A549 (cell line): ENCODE measurements around the gene DHX36. TPM values are rescaled to one million over a fixed set of nuclear protein-coding genes. Genes with fewer than 3 reads are reported as not detected.

ENCODE experiments used
- ATAC-seq, 2 experiments: fragments of 200-7000 bp in 1 of 2; fragments of >200 bp in 1 of 2; cut with Nextera tagmentation in 1 of 2; cut with Tn5 transposase in 1 of 2; 3 replicates each; pipeline versions ENCODE4 v1.8.0 to v1.9.1; 2018 to 2020; ENCODE audit warnings: mild to moderate bottlenecking in 1 of 2, moderate library complexity in 1 of 2
- CTCF ChIA-PET: fragments of 300-600 bp; sonication (Branson Sonifier 250); formaldehyde crosslinking; extraction: SDS; loops from one replicate; lab custom pipeline; 2021; ENCODE audit warnings: antibody characterized with exemption, inconsistent platforms; lab: Yijun Ruan, JAX
- POLR2A ChIA-PET: fragments of 350-600 bp; formaldehyde crosslinking; extraction: SDS; loops from one replicate; lab custom pipeline; 2021; ENCODE audit warnings: antibody characterized with exemption, inconsistent platforms; lab: Yijun Ruan, JAX
- DNase-seq, 2 experiments: peaks; one replicate each; pipeline versions ENCODE4 v3.0.0 to v3.0.0-alpha.2; 2011 to 2016; ENCODE audit warnings: low read depth in 1 of 2, low spot score in 1 of 2
- FAIRE-seq: peaks from 2 replicates; lab custom pipeline; 2011; peaks lifted over from hg19 to GRCh38; lab: Jason Lieb, UNC
- H3K27ac ChIP-seq, 2 experiments: fragments of >200 bp; sonication (Bioruptor Twin); formaldehyde crosslinking; 3 replicates each; pipeline ENCODE4 v1.5.1; 2016 to 2017
- H3K4me1 ChIP-seq: fragments of >200 bp; sonication (Bioruptor Twin); formaldehyde crosslinking; 3 replicates; pipeline ENCODE4 v1.6.1; 2016
- H3K4me2 ChIP-seq: fragments of >200 bp; sonication (Bioruptor Twin); formaldehyde crosslinking; 3 replicates; pipeline ENCODE4 v1.6.1; 2016
- H3K4me3 ChIP-seq: fragments of >200 bp; sonication (Bioruptor Twin); formaldehyde crosslinking; 3 replicates; pipeline ENCODE4 v1.5.1; 2016
- H3K9me3 ChIP-seq: fragments of >200 bp; sonication (Bioruptor Twin); formaldehyde crosslinking; 3 replicates; pipeline ENCODE4 v1.6.1; 2016
- BHLHE40 ChIP-seq: IDR thresholded peaks from 2 replicates; pipeline ENCODE4 v1.6.1; 2012; ENCODE audit warnings: low read depth, low read length, inconsistent platforms
- CBX2 ChIP-seq: fragments of 200-600 bp; sonication (generic); IDR thresholded peaks from 2 replicates; pipeline ENCODE4 v1.6.1; 2016; ENCODE audit warnings: low read depth, mild to moderate bottlenecking, borderline replicate concordance
- CEBPB ChIP-seq, 2 experiments: fragments of >200 bp in 1 of 2; sonication (Bioruptor Twin) in 1 of 2; formaldehyde crosslinking in 1 of 2; IDR thresholded peaks; 2 replicates each; pipeline ENCODE4 v1.6.1; 2012 to 2016
- CTCF ChIP-seq: fragments of >200 bp; sonication (Bioruptor Twin); formaldehyde crosslinking; IDR thresholded peaks from 3 replicates; pipeline ENCODE4 v1.5.1; 2016
- EHMT2 ChIP-seq: fragments of 200-600 bp; sonication (generic); IDR thresholded peaks from 2 replicates; pipeline ENCODE4 v1.6.1; 2016; ENCODE audit warnings: antibody characterized with exemption, low read depth, mild to moderate bottlenecking, moderate library complexity
- EP300 ChIP-seq, 2 experiments: fragments of >200 bp; sonication (Bioruptor Twin); formaldehyde crosslinking; IDR thresholded peaks; 2 replicates in 1 of 2; 3 replicates in 1 of 2; pipeline ENCODE4 v1.6.1; 2016 to 2017
- FOSL2 ChIP-seq, 2 experiments: fragments of 450-650 bp in 1 of 2; fragments of >200 bp in 1 of 2; sonication (Bioruptor Twin) in 1 of 2; formaldehyde crosslinking; IDR thresholded peaks; 2 replicates each; pipeline versions ENCODE4 v1.5.0 to v1.6.1; 2016 to 2020; ENCODE audit warnings: mild to moderate bottlenecking in 1 of 2, moderate library complexity in 1 of 2
- FOXS1 ChIP-seq: fragments of 250-450 bp; sonication (Bioruptor Pico); IDR thresholded peaks from 2 replicates; pipeline ENCODE4 v1.5.0; 2020; ENCODE audit warnings: mild to moderate bottlenecking, moderate library complexity
- GATA3 ChIP-seq: IDR thresholded peaks from 2 replicates; pipeline ENCODE4 v1.6.1; 2012; ENCODE audit warnings: borderline replicate concordance
- HES2 ChIP-seq: fragments of >200 bp; sonication (Bioruptor Twin); formaldehyde crosslinking; IDR thresholded peaks from 2 replicates; pipeline ENCODE4 v1.6.1; 2016
- JUN ChIP-seq, 2 experiments: fragments of >200 bp; sonication (Bioruptor Twin); formaldehyde crosslinking; IDR thresholded peaks; 2 replicates in 1 of 2; 3 replicates in 1 of 2; pipeline ENCODE4 v1.6.1; 2016 to 2017
- KDM1A ChIP-seq: fragments of 200-600 bp; sonication (generic); IDR thresholded peaks from 2 replicates; pipeline ENCODE4 v1.6.1; 2016; ENCODE audit warnings: low read depth, mild to moderate bottlenecking
- KDM5A ChIP-seq: fragments of 200-600 bp; sonication (generic); IDR thresholded peaks from 2 replicates; pipeline ENCODE4 v1.6.1; 2016; ENCODE audit warnings: antibody characterized with exemption, mild to moderate bottlenecking
- POLR2A ChIP-seq: IDR thresholded peaks from 2 replicates; pipeline ENCODE4 v1.6.1; 2012; ENCODE audit warnings: mild to moderate bottlenecking, low read length
- POLR2AphosphoS2 ChIP-seq: conservative IDR thresholded peaks from 2 replicates; pipeline ENCODE4 v1.6.1; 2012; ENCODE audit warnings: low read length, improper control_type of control experiment, inconsistent platforms
- RARB ChIP-seq: fragments of 250-450 bp; sonication (Bioruptor Pico); IDR thresholded peaks from 2 replicates; pipeline ENCODE4 v1.8.0; 2021; ENCODE audit warnings: mild to moderate bottlenecking, moderate library complexity
- RCOR1 ChIP-seq: fragments of 150-350 bp; IDR thresholded peaks from 2 replicates; pipeline ENCODE4 v1.6.1; 2014; ENCODE audit warnings: antibody characterized with exemption, low read length, low read depth
- RFX5 ChIP-seq: fragments of 450-650 bp; IDR thresholded peaks from 2 replicates; pipeline ENCODE4 v1.7.1; 2014; ENCODE audit warnings: antibody characterized with exemption, mild to moderate bottlenecking, moderate library complexity
- SMC3 ChIP-seq: fragments of >200 bp; sonication (Bioruptor Twin); formaldehyde crosslinking; IDR thresholded peaks from 3 replicates; pipeline ENCODE4 v1.6.1; 2018; ENCODE audit warnings: inconsistent platforms
- TFCP2L1 ChIP-seq: fragments of 250-450 bp; sonication (Bioruptor Pico); IDR thresholded peaks from 2 replicates; pipeline ENCODE4 v1.5.0; 2021; ENCODE audit warnings: mild to moderate bottlenecking
- ZC3H11A ChIP-seq: fragments of 450-650 bp; IDR thresholded peaks from 2 replicates; pipeline ENCODE4 v1.6.1; 2014; ENCODE audit warnings: antibody characterized with exemption, mild to moderate bottlenecking
- ZSCAN20 ChIP-seq: fragments of 250-450 bp; sonication (Bioruptor Pico); IDR thresholded peaks from 2 replicates; pipeline ENCODE4 v1.8.0; 2022; ENCODE audit warnings: mild to moderate bottlenecking, moderate library complexity
- WGBS: methylation state at CpG from one replicate; pipeline ENCODE4 v1.1.6; 2017; ENCODE audit errors: missing lambda C conversion rate; 5-methylcytosine and 5-hydroxymethylcytosine counted together
- polyA plus RNA-seq, 4 experiments: library from polyadenylated mRNA; depleted of rRNA in 3 of 4; stranded (reverse); fragments of >200 nt; fragmentation: RNase III in 1 of 4; extraction: RNeasy Plus Mini Kit Qiagen cat#74134 plus additional on column Dnase treatment in 1 of 4; gene quantifications; 2 replicates in 3 of 4; 3 replicates in 1 of 4; pipeline ENCODE4 v1.2.3, GENCODE V29; 2011 to 2017
- TF ChIP-seq, protein P1 (sequence below): fragments of 250-450 bp; sonication (Bioruptor Pico); IDR thresholded peaks from 2 replicates; pipeline ENCODE4 v1.5.0; 2021; ENCODE audit warnings: mild to moderate bottlenecking, moderate library complexity, borderline replicate concordance

The DHX36 gene
- polyA plus RNA-seq, 2 of the 4 experiments (the other 2 are of a cell fraction), result 59.4 to 90.1 TPM

DNA sequence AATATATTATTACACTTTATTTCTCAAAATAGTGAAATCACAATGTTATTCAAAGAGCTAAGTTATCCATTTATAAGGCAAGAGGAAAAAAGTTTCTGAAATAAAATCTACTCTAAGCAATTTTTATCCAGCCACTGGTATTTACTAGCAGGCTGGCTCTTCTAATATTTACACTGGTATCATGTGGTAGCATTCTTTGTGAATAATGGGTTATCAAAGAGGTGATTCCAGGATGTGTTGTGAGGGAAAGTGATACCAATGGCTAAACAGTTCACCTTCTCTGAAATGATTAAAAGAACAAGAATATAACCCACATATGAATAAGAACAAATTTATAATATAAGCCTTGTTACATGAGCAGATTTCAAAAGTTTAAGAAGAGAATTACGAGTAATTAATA is 44.1 kb downstream of the DHX36 start:
- FAIRE-seq, result no peak
- TF ChIP-seq KDM1A (no peak), CBX2 (no peak), CEBPB (IDR thresholded peaks at IDR 0.05) (no peak), CTCF (no peak), KDM5A (no peak), SMC3 (no peak), RCOR1 (no peak), RARB (no peak), GATA3 (no peak), RFX5 (no peak), JUN (IDR thresholded peaks at IDR 0.05) (no peak)
- H3K9me3 ChIP-seq, result no peaks in the 10 kb centered on the region

GRCh38 chr3:154275965-154276364 is 48.3 kb downstream of the DHX36 start:
- TF ChIP-seq TFCP2L1 (CRISPR knock-in tag) (no peak), BHLHE40 (no peak), CEBPB (IDR thresholded peaks at IDR 0.05) (no peak), POLR2A (no peak), EHMT2 (no peak), CTCF (no peak)
- CTCF ChIA-PET, result no interaction called here
- 95% methylated on average over 2 of the region's 2 CpGs for WGBS
- no peak for ATAC-seq
- Histone ChIP-seq H3K4me2 (no peak overlapping the region), H3K9me3 (no peaks in the 10 kb centered on the region), H3K27ac (no peak overlapping the region), H3K4me1 (no peaks in the 10 kb centered on the region), H3K4me3 (no peak overlapping the region)
- POLR2A ChIA-PET, result no interaction called here
- no peak for DNase-seq
- no peak for FAIRE-seq

More for the DNA sequence above, 44.1 kb downstream of the DHX36 start:
- ATAC-seq (no peak), DNase-seq (no peak)
- ChIA-PET CTCF (no interaction called here), POLR2A (interaction anchor here (0.6 kb wide), 1 partner anchor 42 kb away, joined by 3 read pairs; no protein-coding TSS in a partner anchor)
- Histone ChIP-seq H3K27ac (no peak overlapping the region), H3K4me1 (no peaks in the 10 kb centered on the region), H3K4me3 (no peak overlapping the region), H3K4me2 (no peak overlapping the region)
- WGBS, result 94% methylated on average over 1 of the region's 1 CpG

- 93% methylated on average over 2 of the region's 2 CpGs for WGBS
- ChIA-PET CTCF (no interaction called here), POLR2A (no interaction called here)
- no peak for TF ChIP-seq ZC3H11A
- no peak for TF ChIP-seq RCOR1
- no peak for TF ChIP-seq JUN (IDR thresholded peaks at IDR 0.05)
- TF ChIP-seq EHMT2, result no peak
- TF ChIP-seq RARB, result no peak
- no peak for TF ChIP-seq HES2
- no peak for TF ChIP-seq KDM5A
- TF ChIP-seq EP300 (IDR thresholded peaks at IDR 0.05), result no peak
- no peak for TF ChIP-seq FOXS1
- no peak for TF ChIP-seq POLR2AphosphoS2
- no peak for TF ChIP-seq FOSL2 (IDR thresholded peaks at IDR 0.05)
- no peak for TF ChIP-seq FOSL2 (CRISPR knock-in tag; IDR thresholded peaks at IDR 0.05)
- no peak for TF ChIP-seq ZSCAN20 (CRISPR knock-in tag)
- TF ChIP-seq CBX2, result no peak
- TF ChIP-seq, protein P1, sequence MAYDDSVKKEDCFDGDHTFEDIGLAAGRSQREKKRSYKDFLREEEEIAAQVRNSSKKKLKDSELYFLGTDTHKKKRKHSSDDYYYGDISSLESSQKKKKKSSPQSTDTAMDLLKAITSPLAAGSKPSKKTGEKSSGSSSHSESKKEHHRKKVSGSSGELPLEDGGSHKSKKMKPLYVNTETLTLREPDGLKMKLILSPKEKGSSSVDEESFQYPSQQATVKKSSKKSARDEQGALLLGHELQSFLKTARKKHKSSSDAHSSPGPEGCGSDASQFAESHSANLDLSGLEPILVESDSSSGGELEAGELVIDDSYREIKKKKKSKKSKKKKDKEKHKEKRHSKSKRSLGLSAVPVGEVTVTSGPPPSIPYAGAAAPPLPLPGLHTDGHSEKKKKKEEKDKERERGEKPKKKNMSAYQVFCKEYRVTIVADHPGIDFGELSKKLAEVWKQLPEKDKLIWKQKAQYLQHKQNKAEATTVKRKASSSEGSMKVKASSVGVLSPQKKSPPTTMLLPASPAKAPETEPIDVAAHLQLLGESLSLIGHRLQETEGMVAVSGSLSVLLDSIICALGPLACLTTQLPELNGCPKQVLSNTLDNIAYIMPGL (CRISPR knock-in tag), result no peak
- no peak for TF ChIP-seq GATA3
- no peak for ATAC-seq
- Histone ChIP-seq H3K4me3 (no peak overlapping the region), H3K4me2 (no peak overlapping the region), H3K4me1 (no peaks in the 10 kb centered on the region), H3K9me3 (no peaks in the 10 kb centered on the region), H3K27ac (no peak overlapping the region)
- no peak for FAIRE-seq
- DNase-seq, result no peak
Observed at GRCh38 chr3:154275292-154275691, 49.0 kb downstream of the DHX36 start.
